Karpas-422 (cell line): ENCODE data around the gene TMSB4X. TPM values are rescaled to one million over a fixed set of nuclear protein-coding genes. Genes with fewer than 3 reads are reported as not detected.
"Not testable (repeated sequence)": the region's sequence is repeated elsewhere in the genome, so short reads cannot be mapped to it uniquely, and the experiment has no call there.

ENCODE experiments used
- DNase-seq: peaks from one replicate; pipeline ENCODE4 v3.0.0-alpha.2; 2015
- H2AFZ ChIP-seq: fragments of 200-600 bp; sonication (generic); 2 replicates; pipeline ENCODE4 v1.6.1; 2014; ENCODE audit warnings: antibody characterized with exemption, low read length, mixed read lengths
- H3K27ac ChIP-seq: fragments of 200-600 bp; sonication (generic); 2 replicates; pipeline ENCODE4 v1.5.1; 2014; ENCODE audit warnings: mild to moderate bottlenecking, low read length, moderate library complexity
- H3K27me3 ChIP-seq: fragments of 200-600 bp; sonication (generic); 2 replicates; pipeline ENCODE4 v1.6.1; 2014; ENCODE audit warnings: low read length, mixed read lengths
- H3K36me3 ChIP-seq: fragments of 200-600 bp; sonication (generic); 2 replicates; pipeline ENCODE4 v1.6.1; 2014; ENCODE audit warnings: low read length, mixed read lengths; ENCODE audit not compliant: insufficient read depth
- H3K4me1 ChIP-seq: fragments of 200-600 bp; sonication (generic); 2 replicates; pipeline ENCODE4 v1.6.1; 2014; ENCODE audit warnings: mild to moderate bottlenecking, low read length, mixed read lengths
- H3K4me2 ChIP-seq: fragments of 200-600 bp; sonication (generic); 2 replicates; pipeline ENCODE4 v1.6.1; 2014; ENCODE audit warnings: low read length, low read depth, mild to moderate bottlenecking; ENCODE audit not compliant: poor library complexity, severe bottlenecking
- H3K4me3 ChIP-seq: fragments of 200-600 bp; sonication (generic); 2 replicates; pipeline ENCODE4 v1.5.1; 2014; ENCODE audit warnings: mild to moderate bottlenecking, antibody characterized with exemption, low read length, mixed read lengths
- H3K79me2 ChIP-seq: fragments of 200-600 bp; sonication (generic); 2 replicates; pipeline ENCODE4 v1.6.1; 2014; ENCODE audit warnings: mild to moderate bottlenecking, low read length, mixed read lengths
- H3K9ac ChIP-seq: fragments of 200-600 bp; sonication (generic); 2 replicates; pipeline ENCODE4 v1.6.0; 2014; ENCODE audit warnings: low read length
- H3K9me2 ChIP-seq: fragments of 200-600 bp; sonication (generic), shearing (Covaris generic); replicated peaks from 2 replicates; pipeline ENCODE4 v1.6.0; 2014; ENCODE audit warnings: mild to moderate bottlenecking, low read length, moderate library complexity; ENCODE audit not compliant: insufficient read depth
- H3K9me3 ChIP-seq: fragments of 300-700, 200-600 bp; sonication (generic); 2 replicates; pipeline ENCODE4 v1.6.1; 2014; ENCODE audit warnings: low read length, mixed read lengths
- H4K20me1 ChIP-seq: fragments of 200-600 bp; sonication (generic); 2 replicates; pipeline ENCODE4 v1.6.1; 2014; ENCODE audit warnings: mild to moderate bottlenecking, antibody characterized with exemption, low read length, low read depth; ENCODE audit not compliant: insufficient read depth
- total RNA-seq: library from RNA; depleted of rRNA; stranded (reverse); fragments of >200 nt; shearing (Covaris generic); gene quantifications from 2 replicates; pipeline ENCODE4 v1.2.3, GENCODE V29; 2014; ENCODE audit warnings: low replicate concordance

TMSB4X gene
- total RNA-seq, 1 experiment from 2014 or later = 3,856 TPM

- no peaks in the 10 kb centered on the region for H3K9me2 ChIP-seq
- no peak overlapping the region for H3K4me3 ChIP-seq
- H3K9ac ChIP-seq = no peak overlapping the region
- H3K9me3 ChIP-seq = no peaks in the 10 kb centered on the region
- no peak overlapping the region for H3K4me2 ChIP-seq
- no peak for DNase-seq
- peaks cover 10% of the 10 kb centered on the region; the same call in 1 of the 2 replicates for H3K36me3 ChIP-seq
- H3K4me1 ChIP-seq = peaks cover 30% of the 10 kb centered on the region
- no peak overlapping the region for H3K27ac ChIP-seq
- H2AFZ ChIP-seq = no peak overlapping the region
- H3K79me2 ChIP-seq = peaks cover 5% of the 10 kb centered on the region
- H3K27me3 ChIP-seq = no peaks in the 10 kb centered on the region
- peaks cover 8% of the 10 kb centered on the region for H4K20me1 ChIP-seq
Observed at GRCh38 chrX:12979616-12980015, 4.7 kb downstream of the TMSB4X start.

- not testable (repeated sequence) for H3K27ac ChIP-seq
Observed at GRCh38 chrX:12980039-12980438, 5.1 kb downstream of the TMSB4X start.

GRCh38 chrX:12981880-12982279 is 7.0 kb downstream of the TMSB4X start:
- no peaks in the 10 kb centered on the region for H3K36me3 ChIP-seq
- H3K9me2 ChIP-seq = no peaks in the 10 kb centered on the region
- no peak overlapping the region for H3K4me3 ChIP-seq
- H3K27ac ChIP-seq = no peak overlapping the region
- no peaks in the 10 kb centered on the region for H3K79me2 ChIP-seq
- DNase-seq = no peak
- H4K20me1 ChIP-seq = no peaks in the 10 kb centered on the region
- H2AFZ ChIP-seq = no peak overlapping the region
- H3K4me1 ChIP-seq = peaks cover 26% of the 10 kb centered on the region
- no peak overlapping the region for H3K4me2 ChIP-seq
- H3K27me3 ChIP-seq = no peaks in the 10 kb centered on the region
- no peaks in the 10 kb centered on the region for H3K9me3 ChIP-seq
- no peak overlapping the region for H3K9ac ChIP-seq

More at GRCh38 chrX:12980039-12980438, 5.1 kb downstream of the TMSB4X start:
- not testable (repeated sequence) for H4K20me1 ChIP-seq, H3K4me2 ChIP-seq, H3K36me3 ChIP-seq, H3K4me3 ChIP-seq, H3K27me3 ChIP-seq, H3K9me2 ChIP-seq, DNase-seq, H3K9me3 ChIP-seq, H3K9ac ChIP-seq, H2AFZ ChIP-seq, H3K79me2 ChIP-seq
- peaks cover 28% of the 10 kb centered on the region for H3K4me1 ChIP-seq

- Histone ChIP-seq H3K9me2 (no peaks in the 10 kb centered on the region), H3K4me2 (no peak overlapping the region), H3K9ac (no peak overlapping the region), H3K36me3 (no peaks in the 10 kb centered on the region), H3K4me3 (no peak overlapping the region), H3K4me1 (peaks cover 1% of the 10 kb centered on the region), H3K79me2 (no peaks in the 10 kb centered on the region), H2AFZ (no peak overlapping the region), H3K27ac (no peak overlapping the region), H3K9me3 (no peaks in the 10 kb centered on the region), H4K20me1 (no peaks in the 10 kb centered on the region), H3K27me3 (no peaks in the 10 kb centered on the region)
- DNase-seq = no peak
Observed at GRCh38 chrX:12984603-12985319, 9.9 kb downstream of the TMSB4X start.

- no peaks in the 10 kb centered on the region for H3K9me2 ChIP-seq
- H3K27me3 ChIP-seq = no peaks in the 10 kb centered on the region
- no peaks in the 10 kb centered on the region for H3K79me2 ChIP-seq
- no peaks in the 10 kb centered on the region for H4K20me1 ChIP-seq
- peaks cover 7% of the 10 kb centered on the region for H3K4me1 ChIP-seq
- H3K9ac ChIP-seq = no peak overlapping the region
- no peaks in the 10 kb centered on the region for H3K9me3 ChIP-seq
- no peak overlapping the region for H3K27ac ChIP-seq
- no peak overlapping the region for H3K4me2 ChIP-seq
- no peak for DNase-seq
- no peaks in the 10 kb centered on the region for H3K36me3 ChIP-seq
- H3K4me3 ChIP-seq = no peak overlapping the region
- H2AFZ ChIP-seq = no peak overlapping the region
Observed at GRCh38 chrX:12985331-12985730, 10.4 kb downstream of the TMSB4X start.

- no peak overlapping the region for H3K4me2 ChIP-seq
- H3K36me3 ChIP-seq = no peaks in the 10 kb centered on the region
- no peak overlapping the region for H3K27ac ChIP-seq
- H3K4me1 ChIP-seq = peaks cover 15% of the 10 kb centered on the region
- no peaks in the 10 kb centered on the region for H3K9me3 ChIP-seq
- no peaks in the 10 kb centered on the region for H3K79me2 ChIP-seq
- no peaks in the 10 kb centered on the region for H3K27me3 ChIP-seq
- no peak overlapping the region for H3K9ac ChIP-seq
- DNase-seq = no peak
- no peaks in the 10 kb centered on the region for H3K9me2 ChIP-seq
- no peak overlapping the region for H3K4me3 ChIP-seq
- H4K20me1 ChIP-seq = no peaks in the 10 kb centered on the region
- no peak overlapping the region for H2AFZ ChIP-seq
Observed at GRCh38 chrX:12986164-12986779, 11.4 kb downstream of the TMSB4X start.

- Histone ChIP-seq H3K27ac (no peak overlapping the region), H3K4me3 (no peak overlapping the region), H3K27me3 (no peaks in the 10 kb centered on the region), H4K20me1 (no peaks in the 10 kb centered on the region), H2AFZ (no peak overlapping the region), H3K9me2 (no peaks in the 10 kb centered on the region), H3K4me2 (no peak overlapping the region), H3K4me1 (peaks cover 15% of the 10 kb centered on the region), H3K36me3 (no peaks in the 10 kb centered on the region), H3K9ac (no peak overlapping the region), H3K79me2 (no peaks in the 10 kb centered on the region), H3K9me3 (no peaks in the 10 kb centered on the region)
- DNase-seq = no peak
Observed at GRCh38 chrX:12986886-12987285, 12.0 kb downstream of the TMSB4X start.

GRCh38 chrX:12987340-12987739 is 12.4 kb downstream of the TMSB4X start:
- no peaks in the 10 kb centered on the region for H3K27me3 ChIP-seq
- H3K27ac ChIP-seq = no peak overlapping the region
- H4K20me1 ChIP-seq = no peaks in the 10 kb centered on the region
- no peaks in the 10 kb centered on the region for H3K79me2 ChIP-seq
- no peak for DNase-seq
- H3K4me1 ChIP-seq = peaks cover 15% of the 10 kb centered on the region
- no peaks in the 10 kb centered on the region for H3K36me3 ChIP-seq
- H3K9me3 ChIP-seq = no peaks in the 10 kb centered on the region
- H3K9ac ChIP-seq = no peak overlapping the region
- no peak overlapping the region for H3K4me3 ChIP-seq
- H3K4me2 ChIP-seq = no peak overlapping the region
- no peak overlapping the region for H2AFZ ChIP-seq
- H3K9me2 ChIP-seq = no peaks in the 10 kb centered on the region
